Embryonic facial prominence (tissue), 1 donor: ENCODE data around the gene MYMK.

Experiments
- DNase-seq: peaks from one replicate; pipeline ENCODE4 v3.0.0-alpha.2; 2016; ENCODE audit errors: extremely low spot score

Gene MYMK

DNA sequence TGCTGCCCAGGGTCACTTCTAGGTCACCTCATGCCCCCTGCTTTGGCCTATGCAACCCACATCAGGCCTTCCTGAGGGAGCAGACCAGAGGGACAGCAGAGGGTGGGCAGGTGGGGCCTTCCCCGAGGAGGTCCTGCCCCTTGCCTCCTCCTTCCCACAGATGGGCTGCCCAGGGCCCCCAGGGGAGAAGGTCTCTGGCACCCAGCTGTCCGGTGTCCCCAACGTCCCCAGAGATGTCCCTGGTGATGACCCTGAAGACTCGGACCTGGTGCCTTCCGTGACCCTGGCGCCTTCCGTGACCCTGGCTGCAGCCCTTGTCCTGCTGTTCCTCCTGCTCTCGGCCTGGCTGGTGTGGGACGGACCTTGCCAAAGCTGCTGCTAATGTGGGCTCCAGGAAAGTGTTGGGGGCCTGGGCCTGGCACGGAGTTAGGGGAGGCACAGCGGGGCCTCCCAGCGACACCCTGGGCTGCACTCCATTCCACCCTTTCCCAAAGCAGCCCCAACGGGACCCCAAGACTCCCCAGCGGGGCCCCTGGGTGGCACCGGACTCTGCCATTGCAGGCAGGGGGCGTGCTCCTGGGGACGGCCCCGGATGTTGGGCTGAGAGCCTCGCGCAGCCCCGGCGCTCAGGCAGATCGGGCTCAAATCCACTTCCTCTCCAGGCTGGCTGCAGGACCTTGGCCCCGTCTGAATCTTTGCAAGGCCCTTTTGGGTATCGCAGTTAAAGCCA lies 39.1 kb downstream of the MYMK start:
- no peak for DNase-seq

DNA sequence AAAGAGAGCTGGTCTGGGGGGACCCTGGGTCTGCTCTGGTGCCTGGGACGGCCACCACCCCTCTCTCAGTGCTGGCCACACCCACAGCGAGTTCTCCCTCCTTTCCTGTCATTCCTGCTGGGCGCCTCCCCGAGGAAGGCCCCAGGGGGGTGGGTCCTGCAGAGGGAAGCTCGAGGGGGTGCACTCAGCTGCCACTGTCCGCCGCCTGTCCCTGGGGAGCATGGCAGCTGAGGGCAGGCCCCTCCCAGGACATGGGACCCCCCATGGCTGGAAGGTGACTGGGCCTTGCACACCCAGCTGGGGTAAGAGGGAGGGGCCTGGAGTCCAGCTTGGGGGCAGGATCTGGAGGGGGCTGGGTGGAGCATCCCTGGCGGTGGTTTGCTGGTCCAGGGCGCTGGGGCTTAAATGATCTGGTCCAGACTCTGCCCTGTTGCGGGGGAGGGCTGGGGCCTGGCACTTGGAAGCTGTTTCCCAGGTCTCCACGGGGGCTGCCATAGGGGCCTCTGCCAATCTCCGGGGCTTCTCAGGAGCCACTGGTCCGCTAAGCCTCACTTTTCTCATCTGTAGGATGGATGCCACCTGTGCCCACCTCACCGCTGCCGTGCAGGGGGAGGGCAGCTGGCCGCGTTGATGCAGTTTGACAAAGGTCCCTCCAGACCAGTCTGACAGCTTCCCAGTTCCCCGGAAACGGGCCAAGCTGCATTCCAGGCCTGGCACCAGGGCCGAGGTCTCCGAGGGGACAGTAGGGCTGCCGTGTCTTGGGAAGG lies 39.9 kb downstream of the MYMK start:
- DNase-seq: no peak

DNA sequence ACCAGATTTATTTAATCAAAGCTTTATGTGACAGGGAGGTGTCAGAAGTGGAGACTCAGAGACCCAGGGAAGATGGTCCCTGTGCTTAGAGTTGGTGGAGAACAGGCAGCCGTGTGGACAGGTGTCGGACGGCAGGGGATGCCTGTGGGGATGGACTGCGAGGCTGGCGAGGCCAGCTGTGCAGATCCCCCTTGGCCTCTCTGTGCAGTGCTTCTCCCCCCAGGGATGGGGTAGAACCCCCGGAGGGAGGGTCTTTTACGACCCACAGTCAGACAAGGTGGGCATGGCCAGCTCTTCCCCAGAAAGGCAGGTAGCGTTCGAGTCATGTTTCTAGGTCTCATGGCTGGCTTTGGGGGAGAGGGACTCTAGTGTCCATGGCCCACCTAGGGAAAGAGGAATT lies 41.1 kb downstream of the MYMK start:
- DNase-seq: no peak

DNA sequence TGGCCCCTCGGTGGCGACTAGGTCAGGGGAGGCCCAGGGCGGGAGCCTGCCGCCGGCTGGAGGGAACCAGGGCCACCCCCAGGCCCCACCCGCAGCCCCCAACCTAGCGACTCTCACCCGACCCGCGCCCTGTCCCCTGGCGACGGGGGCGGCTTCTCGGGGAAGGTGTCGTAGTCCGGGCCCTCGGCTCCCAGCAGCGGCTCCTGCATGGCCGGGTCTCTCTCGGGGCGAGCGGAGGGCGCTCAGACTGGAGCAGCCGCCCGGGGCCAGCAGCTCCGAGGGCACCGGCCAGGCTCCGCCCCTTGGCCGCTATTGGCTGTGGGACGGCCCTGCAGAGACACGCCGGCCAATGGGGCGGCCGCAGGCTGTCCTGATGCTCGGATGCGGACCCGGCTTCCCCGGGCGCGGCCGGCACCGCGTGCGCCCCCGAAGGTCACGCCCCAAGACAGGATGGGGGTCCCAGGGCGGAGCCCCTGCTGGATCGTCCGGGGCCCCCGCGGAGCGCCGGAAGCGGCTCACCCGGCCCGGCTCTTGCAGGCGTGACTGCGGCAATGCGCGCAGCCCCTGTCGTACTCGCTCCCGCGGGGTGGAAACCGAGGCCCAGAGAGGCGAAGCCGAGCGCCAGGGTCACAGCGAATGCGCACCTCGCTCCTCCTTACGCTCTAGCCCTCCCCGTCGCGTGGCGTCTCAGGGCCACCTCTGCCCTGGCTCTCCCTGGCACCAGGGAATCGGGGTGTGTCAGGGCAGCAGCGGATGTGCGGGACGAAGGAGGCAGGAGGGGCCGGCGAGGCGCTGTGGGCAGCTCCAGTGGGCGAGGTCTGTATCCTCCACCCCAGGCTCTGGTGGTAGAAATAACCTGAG lies 45.7 kb downstream of the MYMK start, which contains the start of gene SLC2A6:
TSS of gene SLC2A6 (minus strand) at position 249 of the 861 bp plus-strand sequence. CDS start at position 209, 40 bp downstream.
- DNase-seq: no peak

DNA sequence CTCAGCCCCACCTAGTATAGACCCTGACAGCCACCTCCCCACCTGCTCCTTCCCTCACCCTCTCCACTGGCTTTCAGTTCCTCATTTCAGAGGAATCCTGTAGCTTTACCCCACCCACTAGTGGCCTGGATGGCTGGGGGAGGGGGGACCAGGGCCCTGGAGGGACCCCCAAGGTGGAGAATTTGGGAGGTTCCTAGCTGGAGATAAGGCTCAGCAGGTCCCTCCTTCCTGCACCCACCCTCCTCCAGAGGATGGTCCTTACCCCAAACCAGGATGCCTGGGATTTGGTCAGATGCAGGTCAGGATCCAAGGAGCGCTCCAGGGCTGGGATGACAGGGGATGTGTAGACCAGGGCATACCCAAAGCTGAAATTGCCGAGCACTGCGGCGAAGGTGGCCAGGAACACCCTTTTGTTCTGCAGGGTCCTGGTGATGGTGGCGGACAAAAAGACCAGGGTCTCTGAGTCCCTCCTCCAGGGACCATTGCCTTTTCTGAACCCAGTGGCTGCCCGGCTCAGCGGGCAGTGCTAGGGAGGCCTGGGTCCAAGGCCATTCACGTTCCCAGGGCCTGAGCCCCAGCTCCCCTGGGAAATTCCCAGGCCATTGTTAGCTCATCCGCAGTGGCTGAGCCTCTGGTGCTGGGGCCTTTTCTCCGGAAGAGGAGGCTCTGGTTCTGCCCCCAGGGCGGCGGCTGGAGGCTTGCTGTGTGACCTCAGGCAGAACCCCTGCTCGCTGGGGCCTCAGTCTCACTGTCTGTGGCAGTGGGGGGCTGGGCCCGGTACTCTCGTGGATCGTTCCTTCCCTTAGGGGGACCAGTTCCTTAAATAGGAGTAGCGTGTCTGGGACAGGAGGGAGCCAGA lies 46.5 kb downstream of the MYMK start:
- DNase-seq: no peak

DNA sequence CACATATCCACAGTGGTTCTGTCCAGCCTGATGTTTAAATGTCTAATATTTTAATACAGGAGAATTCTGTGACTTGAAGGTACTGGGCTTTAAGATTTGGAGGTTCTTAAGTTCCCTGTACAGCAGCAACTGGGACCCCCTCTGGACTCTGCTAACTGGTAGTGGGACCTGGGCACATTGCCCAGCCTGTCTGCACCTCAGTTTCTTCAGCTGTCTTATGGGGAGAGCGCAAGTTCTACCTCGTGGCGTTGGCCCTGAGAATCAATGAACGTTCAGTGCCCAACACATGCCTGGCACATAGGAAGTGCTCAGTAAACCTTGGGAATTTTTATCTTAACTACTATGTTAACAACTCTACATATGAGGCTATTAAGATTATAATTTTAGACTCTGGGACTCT lies 47.3 kb downstream of the MYMK start:
- no peak for DNase-seq

DNA sequence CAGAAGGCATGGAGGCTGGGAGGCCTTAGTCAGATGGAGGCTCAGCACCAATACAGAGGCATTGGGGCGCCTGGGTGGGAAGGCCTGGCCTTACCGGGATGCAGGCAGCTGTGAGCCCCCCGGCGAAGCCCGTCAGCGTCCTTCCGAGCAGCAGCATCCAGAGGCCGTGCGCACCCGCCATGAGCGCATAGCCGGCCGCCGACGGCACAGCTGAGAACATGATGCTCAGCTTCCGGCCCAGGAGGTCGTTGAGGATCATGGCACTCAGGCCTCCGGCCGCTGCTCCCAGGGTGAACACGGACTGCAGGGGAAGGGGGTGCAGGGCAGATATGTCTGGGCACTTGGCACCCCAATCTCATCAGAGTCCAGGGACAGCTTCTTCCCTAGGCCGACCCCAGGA lies 47.8 kb downstream of the MYMK start:
- DNase-seq: no peak

DNA sequence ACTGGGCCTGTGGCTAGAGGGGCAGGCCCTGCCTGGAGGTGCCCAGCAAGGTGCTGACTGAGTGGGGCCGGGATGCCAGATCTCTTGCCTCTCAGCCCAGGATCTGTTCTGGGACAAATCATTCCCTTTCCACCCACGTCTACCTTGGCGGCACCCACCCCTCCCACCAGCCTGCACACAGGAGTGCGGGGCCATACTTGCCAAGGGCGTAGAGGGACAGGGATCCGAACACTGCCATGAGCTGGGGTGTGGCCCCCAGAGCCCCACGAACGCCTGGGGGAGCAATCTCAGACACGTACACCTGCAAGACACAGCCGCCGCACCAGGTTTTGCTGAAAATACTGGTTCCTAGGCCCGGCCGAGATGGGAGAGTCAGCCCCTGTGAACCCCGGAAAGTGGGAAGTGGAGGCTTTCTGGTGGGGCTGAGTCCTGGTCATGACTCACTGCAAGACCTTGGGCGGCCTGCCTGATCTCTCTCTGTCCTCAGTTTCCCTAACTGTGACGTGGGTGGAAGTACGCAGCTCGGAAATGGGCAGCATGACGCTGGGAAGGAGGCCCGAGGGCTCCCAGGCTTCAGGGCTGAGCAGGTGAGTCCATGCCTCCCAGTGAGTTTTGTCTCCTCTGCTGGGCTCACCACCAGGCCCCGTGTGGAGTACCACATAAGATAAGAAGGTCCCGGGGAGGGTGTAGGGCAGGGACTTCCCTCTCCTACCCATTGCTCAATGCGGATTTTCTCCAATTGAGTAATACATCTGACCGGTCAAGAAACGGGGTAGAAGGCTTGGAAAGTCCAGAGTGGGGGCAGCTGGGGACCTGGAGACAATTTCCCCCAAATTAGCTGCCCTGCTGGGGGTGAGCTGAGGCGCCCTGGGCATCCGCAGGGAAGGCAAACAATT lies 48.5 kb downstream of the MYMK start:
- no peak for DNase-seq

DNA sequence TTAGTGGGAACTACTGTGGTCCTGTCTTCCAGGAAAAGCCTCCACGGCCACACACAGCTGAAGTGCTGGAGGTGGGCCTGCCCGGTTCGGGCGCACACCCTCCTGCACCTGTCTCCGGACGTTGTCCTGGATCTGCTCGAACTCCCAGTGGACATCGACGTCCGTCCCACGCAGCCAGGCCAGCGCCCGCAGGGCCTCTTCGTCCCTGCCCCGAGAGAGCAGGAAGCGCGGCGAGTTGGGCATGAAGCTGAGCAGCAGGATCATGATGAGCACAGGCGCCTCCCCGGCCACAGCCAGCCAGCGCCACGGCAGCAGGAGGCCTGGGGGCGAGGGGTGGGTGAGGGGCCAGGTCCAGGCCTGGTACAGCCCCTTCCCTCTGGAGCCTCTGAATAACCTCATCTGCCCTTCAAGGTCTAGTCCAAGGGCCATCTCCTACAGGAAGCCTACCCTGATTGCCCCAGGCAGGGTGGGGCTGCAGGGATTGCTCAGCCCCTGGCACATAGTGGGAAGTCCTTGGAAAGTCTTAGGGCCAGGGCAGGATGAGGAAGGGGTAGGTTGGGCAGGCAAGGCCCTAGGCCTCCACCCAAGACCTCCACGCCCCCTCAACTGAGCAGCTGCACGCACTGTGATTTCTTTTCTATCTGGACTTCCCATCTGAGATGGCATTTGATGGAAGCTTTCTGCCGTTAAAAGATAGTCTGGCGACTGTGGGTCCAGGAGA lies 49.3 kb downstream of the MYMK start:
- DNase-seq: no peak

DNA sequence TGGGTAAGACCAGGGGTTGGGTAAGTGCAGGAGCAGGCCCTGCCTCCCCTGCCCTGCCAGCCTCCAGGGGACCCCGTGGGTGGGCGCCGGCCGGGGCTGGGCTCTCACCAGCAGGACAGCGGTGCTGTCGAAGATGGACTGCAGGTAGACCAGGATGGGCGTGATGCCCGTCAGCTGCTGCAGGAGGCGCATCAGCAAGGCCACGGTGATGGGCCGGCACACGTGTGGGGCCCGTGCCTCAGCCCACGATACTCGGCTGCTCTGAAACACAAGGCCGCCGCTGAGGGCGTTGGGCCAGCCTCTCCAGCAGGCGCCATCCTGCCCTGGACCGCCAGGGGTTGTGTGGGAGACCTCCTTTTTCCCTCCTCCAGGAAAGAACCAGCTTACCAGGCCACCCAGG lies 49.9 kb downstream of the MYMK start:
- no peak for DNase-seq

DNA sequence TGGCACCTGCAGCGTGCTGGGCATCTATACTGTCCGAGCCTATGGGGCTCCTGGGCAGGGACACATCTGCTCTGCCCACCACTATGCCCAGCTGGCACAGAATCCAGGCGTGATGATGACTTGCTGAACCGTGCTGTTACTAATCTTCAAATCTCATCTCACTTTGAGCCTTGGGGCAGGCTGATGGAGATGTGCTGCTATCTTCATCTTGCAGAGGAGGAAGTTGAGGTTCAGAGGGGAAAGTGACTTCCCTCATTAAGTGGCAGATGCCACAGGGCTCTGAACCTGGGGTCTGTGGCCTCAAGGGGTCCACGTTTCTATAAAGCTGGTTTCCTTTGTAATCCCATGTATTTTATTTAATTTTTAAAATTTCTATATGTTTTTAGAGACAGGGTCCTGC lies 50.5 kb downstream of the MYMK start:
- DNase-seq: no peak

DNA sequence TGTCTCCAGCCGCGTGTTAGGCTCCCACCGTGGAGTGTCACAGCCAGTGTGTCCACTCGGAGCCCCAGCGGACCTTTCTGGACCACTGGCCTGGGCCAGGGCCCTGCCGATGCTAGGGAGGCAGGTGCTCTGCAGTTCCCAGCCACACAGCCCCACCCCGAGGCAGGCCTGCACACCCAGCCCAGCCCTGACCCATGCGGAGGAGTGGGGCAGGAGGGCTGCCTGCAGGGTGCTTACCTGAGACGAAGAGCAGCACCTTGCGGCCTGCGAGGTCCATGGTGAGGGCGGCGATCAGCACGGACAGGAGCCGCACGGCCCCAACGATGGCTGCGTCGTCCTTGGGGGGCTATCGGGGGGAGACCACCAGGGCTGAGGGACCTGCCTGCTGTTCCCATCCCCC lies 51.0 kb downstream of the MYMK start:
- no peak for DNase-seq

DNA sequence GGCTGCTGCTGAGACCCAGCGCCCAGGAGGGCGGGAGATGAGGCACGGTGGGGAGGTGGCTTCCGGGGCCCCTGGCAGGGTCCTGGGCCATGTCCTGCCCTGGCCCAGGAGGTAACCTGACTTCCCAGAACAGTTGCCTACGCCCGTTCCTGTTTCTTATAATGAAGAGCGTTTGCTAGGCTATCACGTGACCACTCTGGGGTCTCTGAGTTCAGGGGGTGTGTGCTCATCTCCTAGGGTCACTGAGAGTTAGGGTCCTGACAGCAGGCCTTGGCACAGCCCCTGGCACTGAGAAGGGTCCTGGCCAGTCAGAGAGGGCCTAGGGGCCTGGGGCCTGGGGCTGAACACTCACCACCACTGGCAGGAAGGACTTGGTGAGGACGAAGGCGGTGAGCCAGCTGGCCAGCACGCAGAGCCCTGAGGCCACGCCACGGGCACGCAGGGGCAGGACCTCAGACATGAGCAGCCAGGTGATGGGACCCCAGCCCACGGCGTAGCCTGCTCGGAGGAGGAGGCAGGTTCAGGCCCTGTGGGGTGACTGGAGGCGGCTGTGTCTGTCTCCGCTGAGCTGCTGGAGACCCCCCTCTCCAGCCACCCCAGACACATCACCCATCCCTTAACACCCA lies 51.9 kb downstream of the MYMK start:
- DNase-seq: no peak

DNA sequence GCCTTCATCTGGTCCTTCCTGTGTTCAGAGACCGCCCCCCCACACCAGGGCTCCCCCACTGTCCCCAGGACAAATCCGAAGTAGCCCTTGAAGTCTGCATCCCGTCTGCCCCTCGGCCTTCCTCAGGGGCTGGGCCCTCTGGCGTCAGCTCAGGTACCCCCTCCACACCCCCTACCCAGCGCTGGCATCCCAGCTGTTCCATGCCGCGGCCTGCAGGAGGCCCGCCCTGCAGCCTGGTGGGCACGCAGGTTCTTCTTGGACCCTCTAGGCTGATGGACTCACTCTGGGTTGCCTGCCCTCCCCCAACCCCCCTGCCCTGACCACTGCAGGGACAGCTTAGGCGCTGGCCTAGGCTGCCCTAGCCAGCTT lies 52.5 kb downstream of the MYMK start:
- DNase-seq: no peak

DNA sequence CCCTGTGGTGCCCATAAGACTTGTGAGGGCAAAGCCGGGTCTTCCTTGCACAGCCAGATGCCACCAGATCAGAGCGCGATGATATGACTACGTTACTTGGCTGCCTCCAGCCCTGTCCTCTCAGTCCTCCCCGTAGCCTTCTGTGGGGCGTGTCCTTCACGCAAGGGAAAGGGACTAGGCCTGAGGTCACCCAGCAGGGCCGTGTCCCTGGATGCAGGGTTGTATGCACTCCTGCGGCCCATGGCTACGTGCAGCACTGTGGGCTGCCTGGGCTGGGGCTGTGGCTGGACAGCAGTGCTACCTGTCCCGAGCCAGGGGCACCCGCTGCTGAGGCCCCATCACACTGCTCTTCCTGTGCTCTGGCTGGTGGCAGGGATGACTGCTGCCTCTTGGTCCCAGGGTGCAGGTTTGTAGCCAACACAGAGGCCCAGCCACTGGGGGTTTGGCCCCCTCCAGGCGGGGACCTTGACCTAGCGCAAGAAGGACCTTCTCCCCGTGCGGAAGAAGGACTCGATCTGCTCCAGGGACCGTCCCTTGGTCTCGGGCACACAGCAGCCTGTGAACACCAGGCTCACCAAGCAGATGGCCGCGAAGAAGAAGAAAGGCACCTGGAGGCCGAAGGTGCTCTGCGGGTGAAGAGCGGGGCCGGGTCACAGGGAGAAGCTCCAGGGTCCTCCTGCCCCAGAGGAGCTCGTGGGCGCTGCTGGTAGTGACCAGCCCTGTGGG lies 53.0 kb downstream of the MYMK start:
- DNase-seq: no peak

DNA sequence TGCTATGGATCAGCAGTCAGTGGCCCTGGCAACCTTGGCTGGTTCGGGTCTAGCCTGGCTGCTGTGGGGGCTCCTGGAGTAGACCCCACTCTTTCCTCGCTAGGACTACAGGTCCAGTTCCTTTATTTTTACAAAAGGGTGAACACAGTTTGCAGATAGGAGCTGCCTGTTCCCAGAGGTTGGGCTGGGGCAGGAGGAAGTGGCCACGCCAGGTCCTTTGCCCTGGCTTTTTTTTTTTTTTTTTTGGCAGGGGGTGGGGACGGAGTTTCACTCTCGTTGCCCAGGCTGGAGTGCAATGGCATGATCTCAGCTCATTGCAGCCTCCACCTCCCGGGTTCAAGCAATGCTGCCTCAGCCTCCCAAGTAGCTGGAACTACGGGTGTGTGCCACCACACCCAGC lies 53.8 kb downstream of the MYMK start:
- DNase-seq: no peak

DNA sequence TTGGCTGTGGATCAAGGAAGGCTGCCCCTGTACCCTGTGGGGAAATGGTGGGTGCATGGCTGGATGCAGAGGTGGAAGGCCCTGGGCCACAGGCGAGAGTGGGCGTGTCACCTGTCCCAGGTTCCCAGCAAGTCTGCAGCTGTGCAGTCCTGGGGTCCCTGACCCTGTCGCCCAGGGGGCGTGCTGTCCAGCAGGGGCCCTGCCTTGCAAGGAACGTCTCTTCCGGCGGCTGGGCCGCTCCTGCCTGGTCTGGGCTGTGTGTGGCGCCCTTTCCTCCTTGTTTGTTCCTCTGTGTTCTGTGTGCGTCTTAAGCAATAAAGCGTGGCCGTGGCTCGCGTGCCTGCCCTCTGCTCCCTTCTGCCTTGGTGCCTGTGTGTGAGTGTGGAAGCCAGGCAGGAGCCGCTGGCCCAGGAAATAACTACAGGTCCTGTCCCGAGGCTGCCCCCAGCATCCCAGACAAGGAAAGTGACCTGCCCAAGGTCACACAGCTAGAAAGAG lies 54.3 kb downstream of the MYMK start:
- DNase-seq: no peak

DNA sequence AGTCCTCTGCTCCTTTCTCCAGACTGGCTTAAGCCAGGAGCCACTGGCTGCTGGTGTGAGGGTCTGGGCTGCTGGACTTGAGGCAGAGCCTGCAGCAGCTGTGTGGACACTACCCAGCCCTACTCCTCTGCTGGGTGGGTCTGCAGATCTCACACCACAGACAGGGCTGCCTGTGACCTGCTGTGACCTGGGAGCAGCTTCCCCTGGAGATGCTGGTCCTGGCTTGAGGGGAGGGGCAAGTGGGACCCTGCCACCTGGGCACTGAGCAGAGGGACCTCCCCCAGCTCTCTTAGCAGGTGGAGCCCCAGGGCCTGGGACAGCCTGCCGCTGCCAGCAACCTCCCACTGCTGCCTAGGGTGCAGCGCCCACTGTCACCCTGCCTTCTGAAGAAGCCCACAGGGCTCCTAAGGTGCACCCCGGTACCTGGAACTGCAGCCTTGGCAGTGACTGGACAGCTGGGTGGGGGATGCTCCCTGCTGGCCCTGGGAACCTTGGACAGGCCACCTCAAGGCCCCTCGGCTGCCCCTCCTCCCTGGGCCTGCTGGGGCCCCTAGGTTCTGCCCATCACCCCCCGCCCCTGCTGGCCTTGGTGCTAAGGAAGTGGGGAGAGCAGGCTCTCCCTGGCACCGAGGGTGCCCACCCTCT lies 55.9 kb downstream of the MYMK start:
- no peak for DNase-seq
